Osteoblast (primary cell): ENCODE results near the gene PNN. TPM values are rescaled to one million over a fixed set of nuclear protein-coding genes. Genes with fewer than 3 reads are reported as not detected.
"Not testable (repeated sequence)": the region's sequence is repeated elsewhere in the genome, so short reads cannot be mapped to it uniquely, and the experiment has no call there.

ENCODE experiments used
- DNase-seq: peaks from one replicate; pipeline ENCODE4 v3.0.0; 2011; ENCODE audit warnings: low spot score, mixed read lengths; ENCODE audit not compliant: insufficient read length; ENCODE audit errors: missing footprints
- H2AFZ ChIP-seq: 2 replicates; pipeline ENCODE4 v1.6.0; 2011; ENCODE audit warnings: mild to moderate bottlenecking, low read length
- H3K27ac ChIP-seq: 2 replicates; pipeline ENCODE4 v1.5.1; 2011; ENCODE audit warnings: mild to moderate bottlenecking, low read depth, low read length, moderate library complexity
- H3K27me3 ChIP-seq: 2 replicates; pipeline ENCODE4 v1.6.0; 2012; ENCODE audit warnings: mild to moderate bottlenecking, control low read depth, inconsistent platforms, low read length, moderate library complexity; ENCODE audit not compliant: insufficient read depth
- H3K36me3 ChIP-seq: 2 replicates; pipeline ENCODE4 v1.5.1; 2011; ENCODE audit warnings: mild to moderate bottlenecking, low read length, control low read depth, moderate library complexity; ENCODE audit not compliant: insufficient read depth
- H3K4me1 ChIP-seq: 2 replicates; pipeline ENCODE4 v1.5.1; 2011; ENCODE audit warnings: mild to moderate bottlenecking, low read length, control low read depth, moderate library complexity; ENCODE audit not compliant: insufficient read depth
- H3K4me2 ChIP-seq: 2 replicates; pipeline ENCODE4 v1.6.0; 2011; ENCODE audit warnings: mild to moderate bottlenecking, low read length; ENCODE audit not compliant: insufficient read depth
- H3K4me3 ChIP-seq: fragments of 200-600 bp; sonication (generic); 3 replicates; pipeline ENCODE4 v1.5.1; 2012; ENCODE audit warnings: mild to moderate bottlenecking, low read length, inconsistent platforms; ENCODE audit not compliant: insufficient read depth
- H3K79me2 ChIP-seq: 2 replicates; pipeline ENCODE4 v1.6.0; 2012; ENCODE audit warnings: mild to moderate bottlenecking, low read length, control low read depth, inconsistent platforms; ENCODE audit not compliant: insufficient read depth
- H3K9me3 ChIP-seq: 2 replicates; pipeline ENCODE4 v1.5.1; 2011; ENCODE audit warnings: low read depth, low read length, control low read depth
- H4K20me1 ChIP-seq: 2 replicates; pipeline ENCODE4 v1.6.0; 2012; ENCODE audit warnings: mild to moderate bottlenecking, low read length, control low read depth; ENCODE audit not compliant: insufficient read depth
- CTCF ChIP-seq: IDR thresholded peaks from 2 replicates; pipeline ENCODE4 v1.5.1; 2011; ENCODE audit warnings: mild to moderate bottlenecking, low read depth, low read length, moderate library complexity; ENCODE audit errors: extremely low read depth
- total RNA-seq: library from RNA; depleted of rRNA; stranded (reverse); fragments of >200 nt; gene quantifications from 2 replicates; pipeline ENCODE4 v1.2.3, GENCODE V29; 2012

Gene PNN
- total RNA-seq, 1 donor = 13.4 TPM

GRCh38 chr14:39229222-39229543 lies 54.1 kb downstream of the PNN start:
- no peak for DNase-seq
- no peak overlapping the region for H3K4me3 ChIP-seq

GRCh38 chr14:39229601-39230110 lies 54.6 kb downstream of the PNN start:
- Histone ChIP-seq H3K27me3 (no peaks in the 10 kb centered on the region), H3K9me3 (no peaks in the 10 kb centered on the region), H4K20me1 (no peaks in the 10 kb centered on the region), H3K36me3 (no peaks in the 10 kb centered on the region), H3K4me3 (no peak overlapping the region), H3K4me1 (peaks cover 17% of the 10 kb centered on the region), H2AFZ (peak overlapping the region; percentile 1), H3K27ac (no peak overlapping the region), H3K4me2 (no peak overlapping the region), H3K79me2 (no peaks in the 10 kb centered on the region)
- no peak for TF ChIP-seq CTCF
- DNase-seq = no peak

More at GRCh38 chr14:39229222-39229543, 54.1 kb downstream of the PNN start:
- Histone ChIP-seq H2AFZ (peak overlapping the region; percentile 1), H3K4me2 (no peak overlapping the region), H4K20me1 (no peaks in the 10 kb centered on the region), H3K27me3 (no peaks in the 10 kb centered on the region), H3K79me2 (no peaks in the 10 kb centered on the region), H3K27ac (no peak overlapping the region), H3K9me3 (no peaks in the 10 kb centered on the region), H3K36me3 (no peaks in the 10 kb centered on the region), H3K4me1 (peaks cover 17% of the 10 kb centered on the region)
- no peak for TF ChIP-seq CTCF

GRCh38 chr14:39230416-39231035 lies 55.5 kb downstream of the PNN start:
- Histone ChIP-seq H4K20me1 (no peaks in the 10 kb centered on the region), H3K4me2 (no peak overlapping the region), H2AFZ (peak overlapping the region; percentile 20), H3K4me1 (peaks cover 17% of the 10 kb centered on the region), H3K27ac (no peak overlapping the region), H3K79me2 (no peaks in the 10 kb centered on the region), H3K36me3 (no peaks in the 10 kb centered on the region), H3K27me3 (no peaks in the 10 kb centered on the region), H3K9me3 (no peaks in the 10 kb centered on the region), H3K4me3 (no peak overlapping the region)
- no peak for TF ChIP-seq CTCF
- no peak for DNase-seq

- peak overlapping the region; percentile 2 for H2AFZ ChIP-seq
- not testable (repeated sequence) for DNase-seq
- TF ChIP-seq CTCF = peak; percentile 49
Measured at GRCh38 chr14:39231751-39232553, 56.9 kb downstream of the PNN start.

More at GRCh38 chr14:39231751-39232553, 56.9 kb downstream of the PNN start:
- not testable (repeated sequence) for H4K20me1 ChIP-seq, H3K4me3 ChIP-seq, H3K9me3 ChIP-seq, H3K27ac ChIP-seq, H3K79me2 ChIP-seq, H3K4me2 ChIP-seq, H3K36me3 ChIP-seq, H3K27me3 ChIP-seq
- peaks cover 17% of the 10 kb centered on the region for H3K4me1 ChIP-seq
